SKM-1 (cell line): ENCODE results near the gene NDST3.

ENCODE experiments used
- DNase-seq: peaks from one replicate; lab custom pipeline; 2025; ENCODE audit not compliant: unreplicated experiment; lab: John Stamatoyannopoulos, UW

The NDST3 gene

DNA sequence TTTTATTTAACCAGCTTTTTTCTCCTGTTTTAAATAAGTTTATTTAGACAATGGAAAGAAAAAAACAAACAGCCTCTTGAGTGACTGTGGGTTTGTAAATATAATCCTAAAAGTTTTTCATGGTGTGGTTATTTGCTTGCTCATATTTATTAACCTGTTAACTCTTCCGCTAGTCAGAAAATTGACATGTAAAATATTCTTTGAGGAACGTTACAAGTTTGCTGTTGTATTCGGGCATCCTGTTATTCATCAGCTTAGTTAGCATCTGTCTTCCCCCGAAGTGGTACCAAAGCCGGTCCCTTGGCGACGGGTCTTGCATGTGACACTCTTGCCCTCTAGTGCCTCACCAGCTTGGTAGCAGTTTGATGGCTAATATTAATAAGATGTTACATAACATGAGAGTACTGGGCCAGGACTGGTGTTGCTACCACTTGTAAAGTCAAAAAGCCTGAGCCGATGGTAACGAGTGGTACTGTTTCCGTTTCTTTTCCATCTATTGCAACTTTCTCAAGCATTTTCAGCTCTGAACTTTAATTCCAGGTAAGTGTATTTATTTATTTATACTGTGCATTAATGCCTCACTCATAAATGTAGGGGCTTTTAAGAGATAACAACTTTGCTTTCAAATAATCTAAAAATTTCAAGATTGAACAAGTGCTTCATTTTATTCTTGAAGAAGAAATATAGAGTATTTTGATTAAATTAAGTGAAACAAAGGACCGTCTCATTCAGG is at the start of gene NDST3:
TSS of gene NDST3 (plus strand) at position 434 of the 733 bp plus-strand sequence. CDS start 19,425 bp downstream, outside the sequence.
- peak; percentile 77 for DNase-seq

- DNase-seq = no peak
Observed at GRCh38 chr4:117986321-117986720, 48.0 kb upstream of the NDST3 start.

DNA sequence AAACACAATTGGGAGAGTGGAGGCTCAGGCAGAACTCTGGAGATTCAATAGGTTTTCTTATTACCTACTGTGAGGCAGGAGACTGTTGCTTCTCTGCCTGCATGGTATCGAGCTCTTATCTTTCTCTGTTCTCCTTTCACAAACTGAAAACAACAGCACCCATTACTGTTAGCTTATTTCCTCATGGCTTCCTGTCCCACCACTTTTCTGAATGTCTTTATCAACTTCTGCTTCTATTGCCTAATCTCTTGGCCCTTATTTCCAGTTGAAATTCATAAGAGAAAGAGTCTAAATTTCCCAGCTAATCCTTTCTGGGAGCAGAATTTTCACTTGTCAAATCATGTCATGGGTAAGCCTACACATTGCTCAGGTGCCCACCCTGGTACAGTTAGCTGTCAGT is 46.8 kb upstream of the NDST3 start:
- DNase-seq = peak; percentile 41

GRCh38 chr4:117996891-117997290 is 37.4 kb upstream of the NDST3 start:
- no peak for DNase-seq

DNA sequence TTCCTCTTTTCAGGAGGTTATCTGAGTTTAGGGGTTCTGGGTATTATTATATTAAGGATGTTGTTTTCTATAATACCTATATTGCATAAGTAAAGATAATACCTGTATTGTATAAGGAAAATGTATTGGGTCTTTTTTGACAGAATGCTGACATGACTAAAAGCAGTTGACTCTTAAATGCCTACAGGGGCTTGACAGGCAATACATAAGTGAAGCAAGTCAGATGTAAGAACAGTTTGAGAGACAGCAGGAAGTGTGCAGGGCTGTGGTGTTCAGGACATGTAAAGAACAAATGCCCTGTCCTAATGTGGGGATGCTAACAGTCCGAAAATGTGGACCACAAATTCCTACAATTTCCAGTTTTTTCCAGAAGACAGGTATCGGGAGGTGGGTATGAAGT is 30.2 kb upstream of the NDST3 start:
- DNase-seq = no peak

DNA sequence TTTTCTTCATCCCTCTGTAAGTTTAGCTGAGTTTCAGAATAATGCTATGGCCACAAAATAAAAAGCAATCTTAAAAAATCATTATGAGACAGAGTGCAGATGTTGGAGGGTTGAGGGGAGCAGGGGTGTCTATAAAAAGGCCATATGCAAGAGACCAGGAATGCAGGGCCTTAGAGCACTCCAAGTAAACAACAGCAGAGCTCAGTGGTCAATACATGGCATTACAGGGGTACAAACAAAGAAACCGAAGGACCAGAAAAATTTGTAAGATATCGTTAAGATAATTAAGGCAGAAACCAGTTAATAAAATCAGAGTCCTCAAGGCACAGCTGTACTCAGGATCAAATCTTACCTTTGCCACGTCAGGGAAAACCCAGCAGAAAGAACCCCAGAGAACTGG is 28.4 kb upstream of the NDST3 start:
- DNase-seq = no peak

GRCh38 chr4:118012142-118012541 is 22.1 kb upstream of the NDST3 start:
- DNase-seq = no peak

DNA sequence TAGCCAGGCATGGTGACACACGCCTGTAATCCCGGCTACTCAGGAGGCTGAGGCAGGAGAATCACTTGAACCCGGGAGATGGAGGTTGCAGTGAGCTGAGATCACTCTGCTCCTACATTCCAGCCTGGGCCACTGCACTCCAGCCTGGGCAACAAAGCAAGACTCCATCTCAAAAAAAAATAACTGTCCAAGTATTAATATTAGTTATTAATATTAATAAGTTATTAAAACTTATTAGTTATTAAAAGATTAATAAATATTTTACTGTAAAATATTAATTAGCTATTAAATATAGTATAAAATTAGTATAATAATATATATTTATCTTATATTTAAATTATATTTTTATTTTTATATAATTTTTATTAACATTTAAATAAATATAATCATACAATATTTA is 19.5 kb upstream of the NDST3 start:
- no peak for DNase-seq

GRCh38 chr4:118018381-118019145 is 15.7 kb upstream of the NDST3 start:
- DNase-seq = no peak

DNA sequence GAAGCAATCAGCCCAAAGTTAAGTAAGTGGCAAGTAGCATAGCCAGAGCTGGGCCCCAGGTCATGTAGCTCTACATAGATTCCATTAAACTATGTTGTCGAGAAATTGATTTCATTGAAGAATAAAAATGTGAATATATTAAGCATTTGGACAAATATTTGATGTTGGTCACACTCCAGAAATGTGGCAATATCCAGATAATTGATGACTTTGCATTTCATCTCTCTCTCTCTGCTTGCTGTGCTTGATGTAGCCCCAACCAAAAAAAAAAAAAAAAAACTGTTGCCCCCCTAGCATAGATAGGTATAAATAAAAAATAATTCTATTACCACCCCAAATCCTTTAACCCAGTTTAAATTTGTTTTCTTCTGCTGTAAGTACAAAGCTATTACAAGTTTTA is 7.5 kb upstream of the NDST3 start:
- DNase-seq = no peak

DNA sequence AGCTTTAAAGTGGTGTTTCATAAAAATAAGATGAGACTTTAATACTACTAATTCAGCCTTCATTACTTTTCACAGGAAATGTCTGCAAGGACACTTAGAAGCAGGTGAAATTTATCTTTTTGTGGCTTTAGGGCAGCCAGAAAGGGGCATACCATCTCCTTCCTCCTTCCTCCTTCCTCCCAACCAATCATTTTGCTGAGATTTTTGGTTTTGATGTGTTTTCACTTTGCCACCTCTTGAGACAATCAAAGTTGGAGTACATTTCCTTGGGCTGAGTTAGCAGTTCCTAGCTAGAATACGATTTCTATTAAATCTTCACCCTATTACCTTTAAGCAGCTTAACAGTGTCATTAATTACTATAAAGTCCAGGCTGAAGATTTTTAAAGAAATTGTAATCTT is 5.1 kb upstream of the NDST3 start:
- no peak for DNase-seq

GRCh38 chr4:118032691-118033090 is 1.6 kb upstream of the NDST3 start:
- DNase-seq = no peak

DNA sequence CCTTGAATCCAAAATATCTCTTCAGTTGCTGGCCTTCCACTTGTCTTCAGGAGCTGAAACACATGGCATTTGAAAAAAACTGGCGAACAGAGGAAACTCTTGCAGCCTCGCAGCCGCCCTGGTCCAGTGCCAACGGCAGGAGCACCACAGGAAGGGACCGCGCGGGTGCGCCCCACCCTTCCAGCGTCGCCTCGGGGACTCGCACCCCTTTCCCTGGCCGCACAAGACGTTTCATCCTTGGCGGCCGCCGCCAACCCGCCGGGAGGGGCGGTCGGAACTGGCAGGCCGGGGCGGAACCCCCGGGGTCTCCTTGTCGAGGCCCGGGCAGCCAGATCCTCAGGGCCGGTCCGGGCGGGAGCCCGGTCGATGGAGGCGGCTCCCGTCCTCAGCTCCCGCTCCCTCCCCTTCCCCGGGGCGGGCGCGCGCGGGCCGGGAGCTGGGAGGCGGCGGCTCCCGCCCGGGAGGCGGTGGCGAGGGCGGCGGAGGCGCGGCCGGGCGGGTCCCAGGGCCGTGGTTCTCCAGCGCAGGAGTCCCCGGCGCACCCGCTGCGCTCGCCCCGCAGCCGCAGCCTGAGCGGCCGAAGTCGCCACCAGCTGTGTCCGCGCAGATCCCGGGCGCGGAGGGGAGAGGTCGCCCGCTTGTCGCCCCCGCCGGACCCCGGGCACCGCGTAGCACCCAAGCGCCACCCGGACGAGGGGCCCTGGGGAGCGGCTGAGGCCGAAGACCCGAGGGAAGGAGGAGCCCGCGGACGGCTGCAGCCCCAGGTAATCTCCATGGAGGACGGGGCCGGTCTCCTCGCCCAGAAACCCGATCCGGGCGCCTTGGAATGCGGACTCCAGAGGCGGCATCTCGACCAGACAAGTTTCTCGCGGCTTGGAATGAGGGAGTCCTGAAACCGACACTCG is 886 bp upstream of the NDST3 start:
- DNase-seq = peak; percentile 16

DNA sequence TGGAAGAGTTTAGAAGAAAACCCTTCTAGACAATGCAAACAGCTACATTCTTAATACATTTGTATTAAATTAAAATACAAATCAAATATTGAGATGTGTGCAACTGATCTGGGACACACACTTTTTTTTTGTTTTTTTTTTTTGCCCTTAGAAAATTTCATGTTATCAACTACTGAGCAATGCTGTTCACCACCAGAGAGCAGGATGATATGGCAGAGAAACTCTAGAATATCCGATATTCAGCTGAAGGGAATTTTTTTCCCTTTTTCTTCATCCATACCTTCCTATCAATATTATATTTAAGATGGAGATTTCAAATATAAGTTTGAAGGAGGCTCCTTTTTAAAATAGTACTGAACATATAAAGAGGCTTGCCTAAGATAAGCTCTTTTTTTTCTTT is 1.0 kb downstream of the NDST3 start:
- no peak for DNase-seq

DNA sequence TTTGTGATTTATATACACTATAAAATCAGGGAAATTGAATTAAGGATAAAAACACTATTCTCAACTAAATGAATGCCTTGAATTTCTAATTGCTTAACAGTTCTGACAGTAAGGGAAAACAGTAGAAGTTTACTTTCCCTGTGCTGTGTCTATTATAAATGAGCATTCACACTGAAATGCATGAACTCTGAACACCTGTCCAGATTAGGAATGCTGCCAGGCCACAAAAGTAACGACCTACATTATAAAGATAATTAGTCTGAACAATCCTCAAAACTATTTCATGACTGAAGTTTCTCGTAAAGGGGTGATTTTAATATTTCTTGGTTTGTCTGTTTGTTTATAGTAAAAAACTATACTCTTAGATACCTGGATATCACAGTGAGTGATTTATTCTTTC is 2.0 kb downstream of the NDST3 start:
- no peak for DNase-seq

- no peak for DNase-seq
Observed at GRCh38 chr4:118037955-118038354, 3.7 kb downstream of the NDST3 start.

DNA sequence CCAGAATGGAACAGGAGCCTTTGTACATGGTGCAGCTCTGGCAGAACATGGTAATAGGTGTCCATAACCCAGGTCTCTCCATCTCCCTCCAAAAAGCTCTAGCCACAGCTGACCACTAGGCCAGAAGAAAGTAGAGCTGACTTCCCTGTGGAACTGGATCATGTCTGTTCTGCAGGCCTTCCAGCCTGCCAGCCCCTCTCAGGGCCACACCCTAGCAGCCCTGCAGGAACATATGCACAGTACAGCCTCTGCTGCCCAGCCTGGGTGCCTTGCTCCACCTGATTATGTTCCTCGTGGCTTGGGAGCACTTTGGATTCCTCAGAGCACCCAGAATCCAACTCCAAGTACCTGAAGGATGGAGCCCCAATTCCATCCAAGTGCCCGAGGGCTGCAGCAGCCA is 12.0 kb downstream of the NDST3 start:
- no peak for DNase-seq

GRCh38 chr4:118047043-118047442 is 12.8 kb downstream of the NDST3 start:
- no peak for DNase-seq

DNA sequence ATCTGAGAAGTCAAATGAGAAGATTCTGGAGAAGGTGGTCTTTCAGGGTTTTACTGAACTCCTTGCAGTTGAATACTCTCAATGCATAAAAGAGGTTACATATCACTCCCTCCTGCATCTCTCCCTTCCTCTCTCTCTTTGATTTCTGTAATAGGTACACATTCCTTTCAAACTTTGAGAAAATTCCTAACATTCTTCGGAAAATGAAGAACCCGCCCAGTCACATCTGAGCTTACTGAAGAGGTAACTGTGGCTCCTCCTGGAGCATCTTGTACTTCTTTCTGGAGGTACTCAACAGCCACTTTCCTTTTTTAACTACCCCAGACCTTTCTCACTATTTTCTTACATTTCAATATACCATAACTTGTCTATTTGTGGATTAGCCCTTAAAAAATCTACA is 24.7 kb downstream of the NDST3 start:
- no peak for DNase-seq

GRCh38 chr4:118059397-118059796 is 25.1 kb downstream of the NDST3 start:
- no peak for DNase-seq

GRCh38 chr4:118076958-118077766 is 42.9 kb downstream of the NDST3 start:
- DNase-seq = no peak
